Fibroblast of skin of left quadriceps (primary cell): ENCODE data around the gene CBFA2T2.
"Not testable (repeated sequence)": the region's sequence is repeated elsewhere in the genome, so short reads cannot be mapped to it uniquely, and the experiment has no call there.

Source experiments
- DNase-seq, 2 experiments: peaks; one replicate each; pipeline ENCODE4 v3.0.0-alpha.2; 2013; ENCODE audit warnings: low read depth in 2 of 2

The CBFA2T2 gene

GRCh38 chr20:33549229-33549999 lies 59.5 kb downstream of the CBFA2T2 start:
- DNase-seq: no peak

DNA sequence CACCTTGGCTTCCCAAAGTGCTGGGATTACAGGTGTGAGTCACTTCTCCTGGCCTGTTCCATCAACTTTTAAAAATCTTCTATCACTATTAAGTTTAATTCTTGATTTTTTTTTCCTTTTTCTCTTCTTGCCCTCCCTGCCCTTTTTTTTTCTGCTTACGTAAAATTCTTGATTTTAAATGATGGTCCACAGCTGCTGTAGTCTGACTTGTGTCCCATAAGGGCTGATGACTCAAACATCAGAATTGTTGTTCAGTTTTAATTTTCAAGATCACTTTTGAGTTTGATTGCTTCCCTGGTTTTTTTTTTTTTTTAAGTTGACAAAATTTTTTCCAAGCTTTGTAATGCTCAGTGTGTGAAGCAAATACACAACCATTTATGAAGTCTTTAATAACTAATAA lies 61.9 kb downstream of the CBFA2T2 start:
- DNase-seq: no peak

GRCh38 chr20:33552519-33552918 lies 62.6 kb downstream of the CBFA2T2 start:
- no peak for DNase-seq

DNA sequence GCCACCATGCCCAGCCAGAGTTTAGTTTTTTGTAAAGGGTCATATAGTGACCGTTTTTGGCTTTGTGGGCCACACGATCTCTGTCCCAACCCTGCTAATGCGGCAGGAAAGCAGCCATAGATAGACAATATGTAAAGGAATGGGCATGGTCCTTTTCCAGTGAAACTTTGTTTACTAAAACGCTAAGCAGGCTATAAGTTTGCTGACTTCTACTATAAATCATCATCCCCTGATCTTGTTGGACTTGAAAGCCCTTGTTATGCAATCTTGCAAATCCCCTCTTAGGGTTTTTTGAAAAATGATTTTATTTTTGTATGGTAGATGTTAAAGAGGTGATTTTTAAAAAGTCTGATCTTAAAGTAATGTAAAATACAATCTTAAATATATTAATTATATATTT lies 63.6 kb downstream of the CBFA2T2 start:
- no peak for DNase-seq

- peak; percentile 82 to 83 for DNase-seq
Measured at GRCh38 chr20:33554914-33555420, 65.1 kb downstream of the CBFA2T2 start.

GRCh38 chr20:33555755-33556154 lies 65.9 kb downstream of the CBFA2T2 start:
- DNase-seq: no peak

DNA sequence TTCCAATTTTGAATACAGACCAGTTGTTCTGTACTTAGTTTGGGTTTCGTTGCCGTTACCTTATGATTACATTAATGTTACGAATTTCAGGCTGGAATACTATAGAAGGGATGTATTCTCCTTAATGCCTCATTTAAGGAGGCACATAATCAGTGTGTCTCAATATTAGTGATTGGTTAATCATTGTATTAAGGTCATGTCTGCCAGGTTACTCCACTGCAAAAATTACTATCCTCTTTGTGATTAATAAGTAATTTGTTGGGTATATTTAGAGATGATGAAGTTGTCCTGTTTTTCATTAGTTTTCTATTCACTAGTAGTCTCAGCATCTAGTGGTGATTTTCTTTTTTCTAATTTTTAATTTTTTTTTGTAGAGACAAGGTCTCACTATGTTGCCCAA lies 66.3 kb downstream of the CBFA2T2 start:
- DNase-seq: no peak

DNA sequence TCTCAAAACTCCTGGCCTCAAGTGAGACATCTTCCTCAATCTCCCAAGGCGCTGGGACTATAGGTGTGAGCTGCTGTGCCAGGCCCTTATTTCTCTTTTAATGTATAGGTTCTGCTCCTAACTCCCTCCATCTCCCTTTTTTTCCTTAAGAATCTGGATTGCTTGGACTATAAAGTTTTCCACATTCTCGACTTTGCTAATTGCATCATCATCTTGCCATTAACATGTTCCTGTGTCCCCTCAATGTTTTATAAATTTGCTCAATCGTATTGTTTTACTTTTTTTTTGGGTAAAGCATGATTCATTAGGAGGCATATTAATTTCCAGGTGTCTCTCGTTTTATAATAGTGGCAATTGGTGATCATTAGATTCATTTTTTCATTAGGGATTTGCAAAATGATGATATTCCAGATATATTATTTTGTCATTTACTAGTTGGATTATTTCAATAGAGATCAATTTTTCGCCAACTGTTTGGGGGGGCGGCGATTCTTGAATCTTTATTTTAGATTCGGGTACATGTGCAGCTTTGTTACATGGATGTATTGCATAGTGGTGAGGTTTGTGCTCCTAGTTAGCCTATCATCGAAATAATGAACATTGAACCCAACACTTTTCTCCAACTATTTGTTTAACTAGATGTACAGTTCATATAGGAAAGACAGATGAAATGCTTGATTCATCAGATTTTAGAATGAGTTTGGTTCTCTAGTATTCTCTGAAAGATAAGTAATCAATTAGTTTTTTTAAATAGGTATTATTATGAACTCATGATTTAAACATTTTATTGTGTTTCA lies 68.7 kb downstream of the CBFA2T2 start:
- no peak for DNase-seq

GRCh38 chr20:33559212-33559611 lies 69.3 kb downstream of the CBFA2T2 start:
- no peak for DNase-seq

DNA sequence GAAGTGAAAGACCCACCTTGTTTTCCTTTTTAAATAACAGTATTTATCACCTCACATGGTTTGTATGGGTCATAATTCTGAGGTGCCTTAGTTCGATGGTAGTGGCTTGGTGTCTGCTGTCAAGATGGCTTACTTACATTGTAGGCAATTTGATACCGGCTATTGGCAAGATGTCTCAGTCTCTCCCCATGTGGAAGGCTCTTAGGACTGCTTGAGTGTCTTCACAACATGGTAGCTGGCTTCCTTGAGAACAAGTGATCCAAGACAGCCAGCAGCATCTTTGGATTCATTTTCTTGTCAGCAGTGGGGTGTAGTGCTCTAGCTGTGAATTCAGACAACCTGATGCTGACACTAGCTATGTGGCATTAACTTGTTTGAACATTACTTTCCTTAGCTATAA lies 70.1 kb downstream of the CBFA2T2 start:
- no peak for DNase-seq

DNA sequence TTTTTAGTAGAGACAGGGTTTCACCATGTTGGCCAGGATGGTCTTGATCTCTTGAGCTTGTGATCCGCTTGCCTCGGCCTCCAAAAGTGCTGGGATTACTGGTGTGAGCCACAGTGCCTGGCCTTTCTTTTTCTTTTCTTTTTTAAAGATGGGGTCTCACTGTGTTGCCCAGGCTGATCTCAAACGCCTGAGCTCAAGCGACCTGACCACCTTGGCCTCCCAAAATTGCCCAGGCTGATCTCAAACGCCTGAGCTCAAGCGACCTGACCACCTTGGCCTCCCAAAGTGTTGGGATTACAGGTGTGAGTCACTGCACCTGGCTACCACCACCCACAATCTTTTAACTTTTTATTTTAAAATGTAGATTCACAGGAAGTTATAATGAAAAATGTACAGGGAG lies 71.2 kb downstream of the CBFA2T2 start:
- not testable (repeated sequence) for DNase-seq

DNA sequence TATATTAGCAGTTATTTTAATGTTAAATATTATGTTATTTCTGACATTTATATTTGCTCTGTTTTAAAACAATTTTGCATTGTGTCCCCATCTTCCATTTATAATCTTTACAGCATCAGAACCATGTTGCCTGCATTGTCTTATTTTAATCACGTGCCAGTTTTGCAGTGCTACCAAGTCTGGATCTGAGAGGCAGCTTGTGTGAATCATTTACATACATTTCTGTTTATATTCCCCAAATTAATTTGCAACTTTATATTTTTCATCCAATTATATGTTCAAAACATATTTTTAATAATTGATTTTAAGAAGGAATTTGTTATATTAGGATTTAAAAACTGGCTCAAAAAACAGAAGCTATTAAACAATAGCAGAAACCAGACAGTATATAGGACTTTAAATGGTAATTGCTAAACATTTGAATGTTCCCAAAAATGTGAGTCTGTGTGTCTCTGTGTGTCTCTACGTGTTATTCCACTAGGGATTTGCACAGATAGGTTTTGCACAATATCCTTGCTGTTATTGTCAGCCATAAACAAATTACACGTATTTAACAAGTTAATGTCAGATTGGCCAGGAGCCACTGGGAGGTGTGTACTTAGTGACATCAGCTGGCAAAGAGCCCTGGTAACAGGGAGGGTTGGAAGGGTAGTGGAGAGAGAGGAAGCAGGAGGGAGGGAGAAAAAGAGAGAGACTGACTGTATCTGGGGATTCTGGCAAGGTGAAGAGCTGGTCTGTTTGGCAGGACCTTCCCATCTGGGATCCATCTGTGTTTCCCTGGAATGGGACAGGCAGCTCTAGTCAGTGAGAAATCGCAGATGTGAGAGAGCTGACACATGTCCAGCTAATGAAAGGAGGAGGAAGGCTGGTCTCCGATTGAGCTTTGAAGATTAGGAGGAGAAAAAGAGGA lies 72.1 kb downstream of the CBFA2T2 start:
- DNase-seq: peak; percentile 90

DNA sequence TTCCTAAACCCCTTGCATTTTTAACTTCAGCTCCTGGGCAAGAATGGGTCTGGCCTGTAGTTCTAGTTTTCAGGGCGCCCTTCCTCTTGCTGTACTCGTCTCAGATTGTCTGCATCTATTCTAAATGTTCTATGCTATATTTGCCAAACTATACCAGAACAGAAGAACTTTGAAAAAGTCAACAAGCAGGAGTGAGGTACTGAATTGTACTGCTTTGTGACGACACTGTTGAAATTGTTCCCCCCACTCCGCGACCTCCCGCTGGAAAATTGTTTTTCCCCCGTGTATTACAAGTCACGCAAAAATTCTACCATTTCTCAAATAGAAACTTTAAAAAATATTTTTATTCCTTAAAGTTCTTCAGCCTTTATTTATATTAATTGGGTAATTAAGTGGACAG lies 73.9 kb downstream of the CBFA2T2 start:
- DNase-seq: no peak

DNA sequence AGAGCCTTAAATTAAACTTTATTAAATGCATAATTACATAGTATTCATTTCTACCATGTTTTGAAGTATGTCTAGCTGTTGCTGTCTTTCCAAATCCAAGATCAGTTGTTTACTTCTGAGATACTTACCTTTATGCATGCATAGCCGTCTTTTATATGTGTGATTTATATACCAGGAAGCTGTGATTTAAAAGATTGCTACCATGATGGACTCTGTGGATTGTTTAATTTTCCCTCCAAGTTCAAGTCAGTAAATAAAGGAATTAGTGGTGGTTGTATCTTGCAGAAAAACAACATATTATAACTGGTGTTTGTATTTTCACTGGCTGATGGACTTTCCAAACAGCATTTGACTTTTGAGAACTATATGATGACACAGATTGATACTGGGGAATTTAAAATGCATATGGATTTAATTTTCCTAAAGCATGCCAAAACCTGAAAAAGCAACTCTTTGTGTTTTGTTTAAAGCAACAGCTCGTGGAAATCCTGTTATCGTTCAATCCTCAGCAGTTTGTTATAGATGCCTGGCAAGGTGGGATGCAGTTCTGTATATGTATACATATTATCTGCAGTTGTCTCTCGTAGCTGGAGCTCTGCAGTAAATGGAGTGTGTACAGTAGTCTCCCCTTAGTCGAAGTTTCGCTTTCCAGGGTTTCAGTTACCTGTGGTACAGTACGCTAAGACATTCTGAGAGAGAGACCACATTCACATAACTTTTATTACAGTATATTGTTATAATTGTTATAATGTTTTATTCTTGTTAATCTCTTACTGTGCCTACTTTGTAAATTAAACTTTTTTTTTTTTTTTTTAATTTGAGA lies 77.1 kb downstream of the CBFA2T2 start:
- no peak for DNase-seq

DNA sequence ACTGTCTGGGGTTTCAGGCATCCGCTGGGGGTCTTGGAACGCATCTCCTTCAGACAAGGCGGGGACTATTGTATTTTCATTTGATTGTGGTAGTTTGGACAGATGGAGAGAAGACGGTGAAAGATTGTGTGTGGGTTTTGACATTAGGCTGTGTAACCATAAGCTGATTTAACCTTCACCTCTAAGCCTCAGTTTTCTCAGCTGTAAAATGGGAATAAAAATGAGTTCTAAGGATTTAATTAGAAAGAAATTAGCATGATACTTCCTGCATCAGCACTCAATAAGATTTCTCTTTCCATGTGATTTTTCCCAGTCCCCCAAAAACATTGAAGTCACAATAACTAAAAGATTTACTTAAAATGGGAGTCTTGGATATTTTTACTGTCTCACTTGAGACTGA lies 78.1 kb downstream of the CBFA2T2 start:
- no peak for DNase-seq

GRCh38 chr20:33568378-33568777 lies 78.5 kb downstream of the CBFA2T2 start:
- no peak for DNase-seq

DNA sequence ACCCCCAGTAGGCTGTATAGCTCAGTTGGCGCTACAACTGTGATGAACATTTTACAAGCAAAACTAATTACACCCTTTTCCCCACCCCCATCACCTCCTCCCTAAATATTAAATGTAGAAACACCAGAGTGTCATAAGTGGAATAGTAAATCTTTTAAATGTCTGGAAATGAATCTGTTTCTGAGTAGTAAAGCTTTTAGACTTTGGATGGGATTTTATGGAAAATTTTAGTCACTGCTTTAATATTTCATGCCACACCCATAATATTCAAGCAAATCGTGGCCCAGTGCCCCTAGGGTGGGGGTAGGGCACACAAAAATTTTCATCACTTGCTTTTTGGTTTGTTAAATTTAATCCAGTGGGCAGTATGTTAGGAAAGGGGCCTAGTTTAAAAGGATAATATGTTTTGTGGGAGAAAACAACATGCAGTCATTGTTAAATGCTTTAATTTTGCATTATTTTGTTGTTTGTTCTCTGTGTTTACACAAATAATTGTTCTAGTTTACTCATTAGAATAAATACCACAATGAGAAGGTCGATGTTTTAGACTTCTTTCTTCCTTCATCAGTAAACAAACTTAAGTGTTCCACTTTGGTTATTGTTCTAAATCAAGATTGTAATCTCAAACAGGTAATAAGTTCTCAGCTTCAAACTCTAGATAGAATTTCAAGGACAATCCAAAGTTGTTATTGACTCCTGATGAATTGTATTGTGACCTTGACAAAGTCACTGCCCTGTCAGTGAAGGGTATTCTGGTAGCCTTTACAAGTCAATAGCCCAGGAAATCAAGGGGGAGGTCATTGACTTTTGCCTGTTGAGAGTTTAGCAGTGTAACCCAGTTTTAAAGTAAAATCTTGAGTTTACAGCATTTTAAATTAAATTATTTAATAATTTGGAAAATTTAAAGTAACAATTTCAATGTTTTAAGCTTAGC lies 79.2 kb downstream of the CBFA2T2 start:
- no peak for DNase-seq

DNA sequence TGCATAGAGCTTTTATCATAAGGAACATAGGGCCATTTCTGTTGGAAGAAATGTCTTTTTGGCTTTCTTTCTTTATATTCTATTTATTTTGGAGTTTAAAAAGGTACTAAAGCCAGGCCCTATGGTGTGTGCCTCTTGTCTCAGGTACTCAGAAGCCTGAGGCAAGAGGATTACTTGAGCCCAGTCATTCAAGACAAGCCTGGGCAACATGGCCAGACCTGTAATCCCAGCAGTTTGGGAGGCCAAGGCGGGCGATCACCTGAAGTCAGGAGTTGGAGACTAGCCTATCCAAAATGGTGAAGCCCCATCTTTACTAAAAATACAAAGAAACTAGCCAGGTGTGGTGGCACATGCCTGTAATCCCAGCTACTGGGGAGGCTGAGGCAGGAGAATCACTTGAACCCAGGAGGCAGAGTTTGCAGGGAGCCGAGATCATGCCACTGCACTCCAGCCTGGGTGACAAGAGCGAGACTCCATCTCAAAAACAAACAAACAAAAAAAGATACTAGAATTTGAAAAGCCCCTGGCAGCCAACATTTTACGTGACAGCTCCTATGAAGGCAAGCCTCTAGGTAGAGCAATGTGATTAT lies 80.0 kb downstream of the CBFA2T2 start:
- DNase-seq: no peak

DNA sequence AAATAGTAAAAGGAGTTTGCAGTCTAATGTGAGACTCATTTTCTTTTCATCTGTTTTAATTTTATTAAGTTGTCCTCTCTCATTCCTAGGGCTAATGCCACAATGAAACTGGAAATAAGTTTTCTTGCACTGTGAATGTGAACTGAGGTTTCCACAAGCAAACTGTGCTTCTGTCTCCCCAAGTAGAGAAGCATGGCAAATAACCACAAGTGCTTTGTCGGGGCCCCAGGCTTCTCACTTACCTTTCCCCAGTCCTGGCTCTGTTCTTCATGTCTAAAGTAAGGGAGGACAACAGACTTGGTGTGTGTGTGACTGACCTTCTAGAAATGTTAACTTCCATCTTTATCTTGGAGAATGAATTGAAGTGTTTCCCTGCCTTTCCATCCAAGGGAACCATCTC lies 80.8 kb downstream of the CBFA2T2 start:
- DNase-seq: no peak

DNA sequence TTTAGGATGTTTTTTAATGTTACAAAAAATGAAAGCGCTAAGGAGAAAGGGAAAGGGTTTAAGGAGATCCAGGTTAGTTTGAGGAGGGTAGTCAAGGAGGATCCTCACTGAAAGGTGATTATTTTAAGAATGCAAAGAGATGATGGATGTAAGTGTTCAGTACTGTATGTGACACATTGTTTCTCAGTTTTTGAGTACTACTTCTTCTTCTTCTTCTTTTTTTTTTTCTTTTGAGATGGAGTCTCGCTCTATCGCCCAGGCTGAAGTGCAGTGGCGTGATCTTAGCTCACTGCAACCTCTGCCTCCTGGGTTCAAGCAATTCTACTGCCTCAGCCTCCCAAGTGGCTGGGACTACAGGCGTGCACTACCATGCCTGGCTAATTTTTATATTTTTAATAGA lies 83.4 kb downstream of the CBFA2T2 start:
- DNase-seq: not testable (repeated sequence)
